T-helper 9 cell (primary cell): Measurements from ENCODE around the gene BOC.

Source experiments
- DNase-seq: peaks from one replicate; pipeline ENCODE4 v3.0.0-alpha.2; 2020

Gene BOC

DNA sequence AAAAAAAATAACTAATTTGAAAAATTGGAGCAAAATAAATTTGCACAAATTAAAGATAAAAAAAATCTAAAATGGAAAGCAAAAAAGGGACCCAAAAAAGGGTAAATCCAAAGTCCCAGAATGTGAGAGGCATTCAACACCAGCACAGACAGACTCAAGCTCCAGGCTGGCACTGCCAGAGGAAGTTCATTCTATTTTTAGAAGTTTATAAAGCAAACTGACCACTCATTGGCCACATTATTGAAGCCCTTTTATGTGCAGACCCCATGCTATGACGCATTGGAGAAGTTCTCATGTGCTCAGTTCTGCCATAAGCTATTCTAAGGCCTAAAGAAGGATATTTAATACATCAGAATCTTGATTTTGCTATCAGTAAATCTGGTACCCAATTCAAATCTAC, 17.6 kb upstream of the BOC start:
- DNase-seq: no peak

GRCh38 chr3:113194823-113195401, 16.4 kb upstream of the BOC start:
- DNase-seq: no peak

- no peak for DNase-seq
Measured at GRCh38 chr3:113200351-113200750, 11.0 kb upstream of the BOC start.

GRCh38 chr3:113200946-113201345, 10.4 kb upstream of the BOC start:
- no peak for DNase-seq

DNA sequence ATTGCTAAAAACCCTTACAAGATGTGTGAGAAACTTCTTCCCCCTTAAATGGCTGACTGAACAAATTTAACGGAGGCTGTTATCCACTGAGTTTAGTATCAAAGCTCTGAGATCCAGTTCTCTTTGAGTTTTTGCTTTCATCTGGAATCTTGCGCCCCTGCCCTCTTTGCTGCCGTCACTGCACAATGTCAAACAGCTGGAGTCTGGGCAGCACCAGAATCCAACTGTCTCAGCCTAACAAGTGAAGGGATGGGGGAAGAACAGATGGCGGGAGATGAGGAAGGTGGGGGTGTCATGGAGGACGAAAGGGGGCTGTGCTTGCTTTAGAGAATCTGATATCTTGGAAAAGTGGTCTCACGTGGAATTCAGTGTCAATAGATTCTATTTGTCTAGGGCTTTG, 7.0 kb upstream of the BOC start:
- no peak for DNase-seq

- no peak for DNase-seq
Measured at GRCh38 chr3:113205481-113205880, 5.9 kb upstream of the BOC start.

GRCh38 chr3:113210604-113211329, 590 bp upstream of the BOC start:
- DNase-seq: no peak

DNA sequence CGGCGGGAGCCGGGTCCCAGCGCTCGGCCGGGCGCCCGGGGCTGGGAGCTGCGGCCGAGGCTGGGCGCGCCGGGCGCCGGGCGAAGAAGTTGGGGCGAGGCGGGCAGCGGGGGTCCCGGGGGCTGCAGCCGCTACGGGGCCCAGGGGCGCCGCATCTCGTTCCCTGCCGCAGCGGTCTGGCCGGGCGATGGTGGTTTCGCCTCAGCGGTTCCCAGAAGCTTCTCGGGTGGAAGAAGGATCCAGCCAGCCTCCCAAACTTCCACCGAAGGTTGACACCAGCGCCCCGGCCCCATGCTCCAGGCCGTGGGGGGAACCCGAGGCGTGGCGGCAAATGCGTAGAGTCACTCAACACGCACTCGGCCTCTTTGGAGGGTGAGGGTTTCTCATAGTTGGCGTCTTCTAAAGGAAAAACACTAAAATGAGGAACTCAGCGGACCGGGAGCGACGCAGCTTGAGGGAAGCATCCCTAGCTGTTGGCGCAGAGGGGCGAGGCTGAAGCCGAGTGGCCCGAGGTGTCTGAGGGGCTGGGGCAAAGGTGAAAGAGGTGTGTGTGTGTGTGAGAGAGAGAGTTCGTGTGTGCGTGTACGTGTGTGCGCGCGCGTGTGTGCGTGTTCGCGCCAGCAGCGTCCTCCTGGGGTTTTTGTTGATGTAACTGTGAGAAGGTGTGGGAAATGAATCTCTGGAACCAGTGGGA, 940 bp downstream of the BOC start:
- DNase-seq: no peak

DNA sequence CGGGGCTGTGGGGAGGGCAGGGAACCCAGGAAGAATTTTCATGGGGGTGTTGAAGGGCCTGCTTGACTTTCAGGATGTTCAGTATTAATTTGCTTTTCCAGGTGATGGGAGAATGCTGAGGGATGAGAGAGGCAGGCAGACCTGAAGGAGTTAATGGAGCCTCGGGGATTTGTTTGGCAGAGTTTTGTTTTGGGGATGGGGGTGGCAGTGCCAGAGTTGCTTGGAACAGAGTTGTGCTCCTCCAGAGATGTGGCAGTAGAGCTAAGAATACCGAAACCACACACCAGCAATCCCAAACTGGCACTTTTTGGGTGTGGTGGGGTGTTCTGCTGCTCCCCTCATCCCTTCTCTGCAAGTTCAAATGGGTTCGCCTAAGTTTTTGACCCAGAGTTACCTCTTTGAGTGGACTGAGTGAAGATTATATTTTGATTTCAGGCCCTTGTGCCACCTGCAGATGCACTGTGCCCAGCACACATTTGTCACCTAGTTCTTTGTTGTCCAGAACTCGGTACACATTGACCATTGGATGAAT, 1.6 kb downstream of the BOC start:
- no peak for DNase-seq

- DNase-seq: no peak
Measured at GRCh38 chr3:113213896-113214587, 2.7 kb downstream of the BOC start.

DNA sequence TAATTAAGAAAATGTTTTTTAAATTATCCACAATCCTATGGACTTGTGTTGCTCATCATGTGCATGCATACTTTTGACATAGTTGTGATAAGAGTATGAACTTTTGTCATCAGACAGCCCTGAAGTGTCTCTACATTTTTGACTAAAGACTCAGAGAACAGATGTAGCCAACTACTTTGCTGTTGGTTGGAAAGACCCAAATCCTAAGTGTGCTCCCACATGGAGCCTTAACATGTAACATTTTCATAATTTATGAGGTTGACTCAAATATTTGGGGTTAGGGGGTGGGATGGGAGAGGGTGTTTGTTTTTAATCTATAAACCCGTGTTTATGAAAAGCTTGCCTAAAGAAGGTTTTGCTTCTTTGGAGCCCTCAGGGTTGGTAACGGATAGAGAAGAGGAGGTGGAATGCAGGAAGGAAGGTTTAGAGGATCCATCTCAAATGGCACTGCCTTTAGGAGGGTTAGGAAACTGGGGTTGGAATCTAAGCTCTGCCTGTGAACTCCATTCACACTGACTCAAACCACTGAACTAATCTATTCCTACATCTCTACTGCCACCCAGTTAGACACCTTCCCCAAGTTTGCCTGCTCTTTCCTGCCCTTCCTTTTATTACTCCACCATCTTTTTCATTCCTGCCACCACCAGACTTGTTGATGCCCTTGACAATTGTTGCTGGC, 3.7 kb downstream of the BOC start:
- no peak for DNase-seq

- no peak for DNase-seq
Measured at GRCh38 chr3:113216393-113216792, 5.0 kb downstream of the BOC start.

DNA sequence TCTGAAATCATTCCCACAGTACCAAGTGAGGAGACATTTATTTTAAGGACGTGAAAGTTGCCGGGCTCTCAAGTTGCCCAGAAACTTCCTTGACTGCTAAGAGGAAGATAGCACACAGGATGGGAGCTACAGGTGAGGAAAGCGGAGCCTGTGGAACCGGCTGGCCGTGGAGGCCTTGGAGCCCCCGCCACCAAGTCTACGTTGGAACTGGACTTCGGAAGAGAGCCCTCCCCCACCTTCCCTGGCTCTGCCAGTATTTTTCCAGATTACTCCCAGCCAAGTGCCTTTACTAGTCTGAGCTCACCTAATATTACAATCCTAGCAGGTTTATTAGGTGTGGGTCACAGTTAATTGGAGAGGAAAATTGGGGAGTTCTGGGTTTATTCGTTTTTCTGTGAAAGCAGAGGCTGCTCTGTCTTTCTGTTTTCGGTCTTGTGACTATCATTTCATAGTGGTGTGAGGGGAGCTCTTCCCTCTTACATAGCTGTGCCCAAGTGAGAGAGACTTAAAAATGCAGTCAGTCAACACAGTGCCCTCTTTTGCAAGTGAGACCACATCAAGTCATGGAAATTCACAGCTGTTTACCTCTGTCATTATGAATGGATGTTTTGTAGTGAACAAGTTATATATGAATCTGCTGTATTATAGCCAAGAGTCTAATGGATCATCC, 6.8 kb downstream of the BOC start:
- no peak for DNase-seq

DNA sequence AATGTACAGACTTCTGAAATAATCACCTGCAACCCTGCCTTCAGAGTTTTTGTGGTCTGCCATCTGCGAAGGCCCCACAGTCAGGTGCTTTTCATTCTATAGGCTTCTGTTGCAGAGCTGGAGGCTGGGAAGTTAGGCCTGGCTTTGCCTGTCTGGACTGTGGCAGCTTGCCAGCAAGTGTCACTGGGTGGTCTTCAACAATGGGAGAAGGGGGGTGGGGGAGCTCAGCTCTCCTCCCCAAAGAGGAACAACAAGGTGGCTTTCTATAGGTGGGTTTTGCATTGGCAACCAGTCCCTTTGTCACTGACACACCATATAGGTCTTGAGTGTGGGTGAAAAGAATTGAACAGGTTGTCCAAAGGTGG, 7.3 kb downstream of the BOC start:
- no peak for DNase-seq

DNA sequence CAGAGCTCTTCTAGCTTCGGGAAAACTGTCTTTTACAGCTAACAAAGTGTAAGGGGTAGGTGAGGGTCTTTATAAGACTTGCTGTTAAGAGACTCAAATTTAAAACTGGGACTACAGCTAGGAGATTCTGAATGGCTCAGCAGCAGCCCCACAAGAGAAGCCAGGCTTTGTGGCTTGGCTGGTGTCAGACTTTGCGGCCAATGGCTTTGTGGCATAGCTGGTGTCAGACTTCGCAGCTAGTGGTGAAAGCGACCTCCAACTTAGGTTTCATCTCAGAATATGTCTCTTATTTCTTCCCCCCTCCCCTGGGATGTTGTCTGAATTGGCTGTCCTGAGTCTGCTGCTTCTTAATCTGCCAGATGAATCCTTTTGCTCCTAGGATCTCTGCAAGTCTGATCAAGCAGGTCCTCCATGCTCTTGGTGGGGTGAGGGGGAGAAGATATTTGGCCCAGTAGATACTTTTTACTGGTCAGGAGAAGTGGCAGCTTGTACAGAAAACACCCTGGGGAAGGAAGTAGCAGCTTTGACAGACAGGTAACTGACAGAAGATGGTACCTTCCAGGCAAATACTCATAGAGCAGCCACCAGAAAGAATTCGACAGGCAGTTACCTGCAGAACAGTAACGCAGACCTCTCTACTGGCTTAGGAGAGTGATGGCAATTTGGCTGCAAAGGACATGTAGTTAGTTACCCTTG, 8.4 kb downstream of the BOC start:
- no peak for DNase-seq

DNA sequence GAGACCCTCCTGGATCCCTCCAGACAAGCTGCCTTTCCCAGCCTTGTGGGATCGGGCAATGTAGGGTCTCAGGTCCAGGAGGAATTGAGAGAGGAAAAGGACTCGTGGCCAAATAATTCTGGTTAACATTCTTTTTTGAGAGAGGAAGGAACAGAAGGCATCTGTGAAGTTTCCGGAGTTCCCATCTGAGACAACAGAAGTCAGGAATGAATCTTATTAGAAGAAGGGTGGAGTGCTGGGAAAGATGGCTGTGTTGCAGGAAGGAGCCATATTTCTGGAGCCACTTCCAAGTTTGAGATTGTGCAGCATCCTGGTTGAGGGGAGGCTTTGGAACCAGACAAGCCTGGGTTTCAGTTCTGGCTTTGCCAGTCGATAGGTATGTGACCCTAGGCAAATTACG, 9.4 kb downstream of the BOC start:
- no peak for DNase-seq

DNA sequence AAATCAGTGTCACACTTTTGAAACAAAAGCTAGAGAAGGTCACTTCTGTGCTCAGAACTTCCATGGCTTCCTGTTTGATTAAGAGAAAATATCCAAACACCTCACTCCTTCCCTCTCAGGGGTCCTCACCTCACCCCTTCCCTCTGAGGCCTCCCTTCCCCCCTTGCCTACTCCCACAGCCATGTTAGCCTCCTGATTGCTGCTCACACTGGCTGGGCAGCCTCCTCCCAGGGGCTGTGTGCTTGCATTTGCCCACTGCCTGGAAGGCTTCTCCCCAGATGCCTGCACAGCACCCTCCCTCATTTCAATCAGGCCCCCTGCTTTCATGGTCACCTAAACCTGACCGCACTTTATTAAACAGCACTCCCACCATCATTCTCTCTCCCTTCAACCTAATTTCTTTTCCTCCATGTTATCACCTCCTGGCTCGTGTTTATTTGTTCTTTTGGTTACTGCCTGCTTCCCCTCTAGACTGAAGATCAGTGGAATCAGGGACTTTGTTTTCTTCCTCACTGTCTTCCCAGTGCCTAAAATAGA, 10.4 kb downstream of the BOC start:
- DNase-seq: no peak

DNA sequence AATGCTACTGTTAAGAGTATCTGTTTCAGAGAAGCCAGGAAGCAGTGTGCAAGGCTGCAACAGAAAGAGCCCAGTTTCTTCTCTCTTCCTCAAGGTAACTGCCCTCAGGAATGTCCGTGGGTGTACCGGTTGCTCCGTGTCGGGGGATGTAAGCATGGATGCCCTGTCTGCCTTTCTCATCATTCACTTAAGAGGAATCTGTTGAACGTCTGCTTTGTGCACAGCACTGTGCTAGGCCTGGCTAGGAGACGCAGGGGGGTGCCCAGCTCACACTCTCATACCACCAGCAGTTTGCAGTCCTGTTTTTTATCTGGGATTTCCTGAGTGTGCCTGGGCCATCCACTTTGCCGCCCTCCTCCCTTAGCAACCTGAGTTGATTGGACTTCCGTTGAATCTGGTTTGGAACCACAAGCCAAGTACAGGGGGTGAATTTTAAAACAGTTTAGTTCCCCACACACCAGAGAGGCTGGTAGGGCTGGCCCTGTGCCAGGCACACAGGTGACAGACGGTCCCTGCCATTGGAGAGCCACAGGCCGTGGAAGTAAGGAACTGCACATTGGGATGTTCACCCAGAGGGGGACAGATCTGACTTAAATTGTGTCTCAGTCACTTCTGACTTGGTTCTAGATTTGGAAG, 11.2 kb downstream of the BOC start:
- DNase-seq: no peak

DNA sequence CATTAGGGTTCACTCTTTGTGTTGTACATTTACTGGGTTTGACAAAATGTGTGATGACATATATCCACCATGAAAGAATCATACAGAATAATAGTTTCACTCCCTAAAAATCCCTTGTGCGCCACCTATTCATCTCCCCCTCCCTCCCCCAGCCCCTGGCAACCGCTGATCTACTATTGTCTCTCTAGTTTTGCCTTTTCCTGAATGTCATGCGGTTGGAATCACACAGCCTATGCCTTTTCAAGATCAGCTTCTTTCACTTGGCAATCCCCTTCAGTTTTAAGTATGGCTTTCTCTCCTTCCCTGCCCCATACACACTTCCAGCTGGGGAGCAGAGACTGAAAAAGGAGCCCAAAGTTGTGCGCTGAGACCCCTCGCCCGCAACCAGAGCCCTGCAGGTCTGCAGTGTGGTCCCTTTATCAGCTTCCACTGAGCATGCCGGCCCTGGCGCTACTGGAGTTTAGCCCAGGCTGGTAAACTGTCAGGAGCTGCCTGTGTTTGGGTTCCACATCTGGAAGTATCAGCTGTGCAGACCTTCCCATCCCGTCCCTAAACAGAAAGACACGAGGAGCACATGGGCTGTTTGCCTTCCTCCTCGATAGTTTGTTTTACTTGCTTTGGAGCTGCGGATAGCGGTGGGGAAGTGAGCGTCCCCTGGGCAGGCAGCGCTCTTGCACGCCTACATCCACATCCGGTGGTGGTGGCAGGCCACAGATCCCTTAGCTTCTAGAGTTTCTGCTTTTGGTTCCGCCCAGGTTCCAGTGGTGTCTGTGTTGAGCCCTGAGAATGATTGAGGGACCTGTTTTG, 12.3 kb downstream of the BOC start:
- no peak for DNase-seq

- no peak for DNase-seq
Measured at GRCh38 chr3:113225286-113225685, 13.9 kb downstream of the BOC start.
